ENCODE measurements around the gene RGS12.

The RGS12 gene

DNA sequence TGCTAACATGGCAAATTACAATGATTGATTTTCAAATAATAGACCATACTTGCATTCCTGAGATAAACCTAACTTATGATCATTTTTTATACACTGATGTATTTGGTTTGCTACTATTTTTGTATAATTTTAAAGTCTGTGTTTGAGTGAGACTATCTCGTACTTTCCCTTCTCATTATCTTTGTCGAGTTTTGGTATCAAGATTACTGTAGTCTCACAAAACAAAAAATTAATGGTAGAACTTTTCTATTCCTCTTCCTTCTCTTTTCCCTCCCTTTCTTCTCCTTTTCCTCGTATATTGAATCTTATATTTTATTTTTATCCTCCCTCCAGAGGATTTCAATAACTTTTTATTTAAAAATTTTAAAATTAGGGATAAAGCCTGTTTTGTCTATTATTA, 41.5 kb downstream of the RGS12 start:
- H4K8ac ChIP-seq (ENCODE audit: low read depth, low read length) = no peak overlapping the region
- H3K23ac ChIP-seq (ENCODE audit: low read length) = no peak overlapping the region
- H3K4me1 ChIP-seq (ENCODE audit: control insufficient read depth in 1 of 2, insufficient read depth in 2 of 2, low read length in 2 of 2) = no peaks in the 10 kb centered on the region
- no peak overlapping the region for H4K12ac ChIP-seq (ENCODE audit: low read depth, low read length)
- no peak overlapping the region for H3K9ac ChIP-seq (ENCODE audit: low read length)
- no CpG with 5 or more reads among the region's 3 CpGs for WGBS (ENCODE audit: extremely low coverage, insufficient coverage, insufficient read length)
- no peak overlapping the region for H2BK120ac ChIP-seq (ENCODE audit: insufficient read depth, low read length, poor library complexity)
- no peak for DNase-seq
- H3K4me2 ChIP-seq (ENCODE audit: low read length) = no peak overlapping the region
- H3K79me2 ChIP-seq (ENCODE audit: control insufficient read depth, insufficient read depth, low read length, poor library complexity) = no peaks in the 10 kb centered on the region
- no peak overlapping the region for H2AFZ ChIP-seq (ENCODE audit: insufficient read depth, low read length, poor library complexity)
- H3K14ac ChIP-seq (ENCODE audit: low read length) = no peak overlapping the region
- H3K4ac ChIP-seq (ENCODE audit: low read depth, low read length) = no peak overlapping the region
- H3K9me3 ChIP-seq (ENCODE audit: insufficient read depth, low read depth, low read length) = no peaks in the 10 kb centered on the region
- H3K79me1 ChIP-seq (ENCODE audit: low read length) = no peaks in the 10 kb centered on the region
- no peak overlapping the region for H3K27ac ChIP-seq (ENCODE audit: low read depth, low read length)
- no peak overlapping the region for H2BK12ac ChIP-seq (ENCODE audit: low read length)
- no peaks in the 10 kb centered on the region for H3K27me3 ChIP-seq (ENCODE audit: insufficient read depth, low read length)
- no peak overlapping the region for H2AK5ac ChIP-seq (ENCODE audit: low read length)
- H2BK5ac ChIP-seq (ENCODE audit: low read depth, low read length, poor library complexity) = no peak overlapping the region
- no peak overlapping the region for H3K18ac ChIP-seq (ENCODE audit: low read length)
- no peak overlapping the region for H3K4me3 ChIP-seq (ENCODE audit: low read depth, low read length)
- no peaks in the 10 kb centered on the region for H3K36me3 ChIP-seq (ENCODE audit: control insufficient read depth in 1 of 2, insufficient read depth in 2 of 2, low read length in 2 of 2)
- H4K91ac ChIP-seq (ENCODE audit: low read depth, low read length) = no peak overlapping the region

DNA sequence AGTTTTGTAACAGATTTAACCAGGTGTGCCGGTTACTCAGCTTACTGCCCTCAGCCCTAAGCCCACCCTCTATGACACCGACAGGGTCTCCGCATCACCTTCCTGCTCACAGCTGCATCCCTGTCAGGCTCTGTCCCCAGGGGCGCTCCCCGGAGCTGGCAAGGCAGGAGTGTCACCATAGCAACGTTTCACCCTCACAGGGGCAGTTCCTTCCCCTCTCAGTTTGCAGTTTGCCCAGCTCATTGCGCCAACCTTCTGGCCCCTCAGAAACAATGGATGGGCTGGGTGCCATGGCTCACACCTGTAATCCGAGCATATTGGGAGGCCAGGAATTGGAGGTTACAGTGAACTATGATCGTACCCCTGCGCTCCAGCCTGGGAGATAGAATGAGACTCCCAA, 42.6 kb downstream of the RGS12 start:
- Histone ChIP-seq H4K12ac (ENCODE audit: low read depth, low read length) (no peak overlapping the region), H3K27me3 (ENCODE audit: insufficient read depth, low read length) (no peaks in the 10 kb centered on the region), H3K14ac (ENCODE audit: low read length) (no peak overlapping the region), H3K36me3 (ENCODE audit: control insufficient read depth in 1 of 2, insufficient read depth in 2 of 2, low read length in 2 of 2) (no peaks in the 10 kb centered on the region), H3K9ac (ENCODE audit: low read length) (no peak overlapping the region), H3K4me1 (ENCODE audit: control insufficient read depth in 1 of 2, insufficient read depth in 2 of 2, low read length in 2 of 2) (no peaks in the 10 kb centered on the region), H3K4ac (ENCODE audit: low read depth, low read length) (no peak overlapping the region), H2AFZ (ENCODE audit: insufficient read depth, low read length, poor library complexity) (no peak overlapping the region), H3K18ac (ENCODE audit: low read length) (no peak overlapping the region), H3K4me2 (ENCODE audit: low read length) (no peak overlapping the region), H2AK5ac (ENCODE audit: low read length) (no peak overlapping the region), H2BK5ac (ENCODE audit: low read depth, low read length, poor library complexity) (no peak overlapping the region), H3K79me2 (ENCODE audit: control insufficient read depth, insufficient read depth, low read length, poor library complexity) (no peaks in the 10 kb centered on the region), H2BK12ac (ENCODE audit: low read length) (no peak overlapping the region), H3K9me3 (ENCODE audit: insufficient read depth, low read depth, low read length) (no peaks in the 10 kb centered on the region), H3K27ac (ENCODE audit: low read depth, low read length) (no peak overlapping the region), H3K79me1 (ENCODE audit: low read length) (no peaks in the 10 kb centered on the region), H4K8ac (ENCODE audit: low read depth, low read length) (no peak overlapping the region), H3K23ac (ENCODE audit: low read length) (no peak overlapping the region), H4K91ac (ENCODE audit: low read depth, low read length) (no peak overlapping the region), H2BK120ac (ENCODE audit: insufficient read depth, low read length, poor library complexity) (no peak overlapping the region), H3K4me3 (ENCODE audit: low read depth, low read length) (no peak overlapping the region)
- no CpG with 5 or more reads among the region's 10 CpGs for WGBS (ENCODE audit: extremely low coverage, insufficient coverage, insufficient read length)
- no peak for DNase-seq

DNA sequence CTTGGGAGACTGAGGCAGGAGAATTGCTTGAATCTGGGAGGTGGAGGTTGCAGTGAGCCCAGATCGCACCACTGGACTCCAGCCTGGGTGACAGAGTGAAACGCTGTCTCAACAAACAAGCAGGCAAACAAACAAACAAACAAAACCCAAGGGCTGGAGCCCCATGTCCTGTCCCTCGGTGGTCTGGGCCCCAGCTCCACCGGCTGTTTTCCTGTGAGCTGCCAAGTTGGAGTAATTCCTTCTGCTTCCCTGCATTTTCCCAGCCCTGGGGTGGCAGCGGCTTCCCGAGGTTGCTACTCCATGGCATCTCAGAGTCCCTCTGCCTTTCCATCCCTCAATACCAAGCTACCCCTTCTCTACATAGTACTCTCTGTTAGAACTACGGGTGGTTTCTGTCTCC, 43.2 kb downstream of the RGS12 start:
- no peak overlapping the region for H4K12ac ChIP-seq (ENCODE audit: low read depth, low read length)
- no peak overlapping the region for H3K4me2 ChIP-seq (ENCODE audit: low read length)
- no peak overlapping the region for H2BK120ac ChIP-seq (ENCODE audit: insufficient read depth, low read length, poor library complexity)
- H4K91ac ChIP-seq (ENCODE audit: low read depth, low read length) = no peak overlapping the region
- H2AFZ ChIP-seq (ENCODE audit: insufficient read depth, low read length, poor library complexity) = no peak overlapping the region
- H3K27ac ChIP-seq (ENCODE audit: low read depth, low read length) = no peak overlapping the region
- H4K8ac ChIP-seq (ENCODE audit: low read depth, low read length) = no peak overlapping the region
- whole genome bisulfite sequencing (ENCODE audit: extremely low coverage, insufficient coverage, insufficient read length) = no CpG with 5 or more reads among the region's 7 CpGs
- no peak overlapping the region for H2AK5ac ChIP-seq (ENCODE audit: low read length)
- H2BK12ac ChIP-seq (ENCODE audit: low read length) = no peak overlapping the region
- no peaks in the 10 kb centered on the region for H3K36me3 ChIP-seq (ENCODE audit: control insufficient read depth in 1 of 2, insufficient read depth in 2 of 2, low read length in 2 of 2)
- H3K79me2 ChIP-seq (ENCODE audit: control insufficient read depth, insufficient read depth, low read length, poor library complexity) = no peaks in the 10 kb centered on the region
- no peak overlapping the region for H3K9ac ChIP-seq (ENCODE audit: low read length)
- H3K79me1 ChIP-seq (ENCODE audit: low read length) = no peaks in the 10 kb centered on the region
- no peaks in the 10 kb centered on the region for H3K27me3 ChIP-seq (ENCODE audit: insufficient read depth, low read length)
- H3K4me3 ChIP-seq (ENCODE audit: low read depth, low read length) = no peak overlapping the region
- H3K18ac ChIP-seq (ENCODE audit: low read length) = no peak overlapping the region
- no peak for DNase-seq
- no peaks in the 10 kb centered on the region for H3K4me1 ChIP-seq (ENCODE audit: control insufficient read depth in 1 of 2, insufficient read depth in 2 of 2, low read length in 2 of 2)
- H3K14ac ChIP-seq (ENCODE audit: low read length) = no peak overlapping the region
- no peak overlapping the region for H3K4ac ChIP-seq (ENCODE audit: low read depth, low read length)
- no peaks in the 10 kb centered on the region for H3K9me3 ChIP-seq (ENCODE audit: insufficient read depth, low read depth, low read length)
- H3K23ac ChIP-seq (ENCODE audit: low read length) = no peak overlapping the region
- H2BK5ac ChIP-seq (ENCODE audit: low read depth, low read length, poor library complexity) = no peak overlapping the region

DNA sequence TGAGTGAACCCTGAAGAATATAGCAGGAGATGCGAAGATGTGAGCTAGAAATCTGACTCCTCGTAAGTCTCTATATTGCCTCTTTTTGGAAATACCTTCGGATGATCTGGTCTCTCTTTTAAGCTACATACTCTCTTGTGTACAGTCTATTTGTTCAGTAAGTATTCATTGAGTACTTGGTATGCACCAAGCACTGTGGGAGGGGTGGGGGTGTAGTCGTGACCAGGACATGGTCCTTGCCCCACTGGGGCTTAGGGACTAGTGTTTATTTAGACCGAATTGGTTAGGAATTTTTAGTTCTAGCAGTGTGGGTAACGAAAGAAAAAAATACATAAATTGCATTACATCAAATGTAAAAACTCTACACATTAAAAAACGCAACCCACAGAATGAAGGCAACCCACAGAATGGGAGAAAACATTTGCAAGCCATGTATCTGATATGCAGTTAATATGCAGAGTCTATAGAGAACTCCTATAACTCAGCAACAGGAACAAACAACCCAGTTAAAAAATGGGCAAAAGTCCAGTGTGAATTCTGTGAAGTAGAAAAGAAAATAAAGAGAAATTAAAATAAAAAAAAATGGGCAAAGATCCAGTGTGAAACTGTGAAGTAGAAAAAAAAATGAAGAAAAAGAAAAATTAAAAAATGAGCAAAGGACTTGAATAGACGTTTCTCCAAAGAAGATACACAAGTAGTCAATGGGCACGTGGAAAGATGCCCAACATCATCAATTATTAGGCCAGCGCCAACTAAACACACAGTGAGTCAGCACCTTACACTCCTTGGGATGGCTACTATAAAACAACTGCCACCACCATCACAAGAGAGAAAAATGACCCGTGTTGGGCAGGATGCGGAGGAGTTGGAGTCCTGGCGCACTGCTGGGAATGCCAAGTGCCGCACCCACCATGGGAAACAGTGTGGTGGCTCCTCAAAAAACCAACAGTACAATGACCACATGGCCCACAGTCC, 43.8 kb downstream of the RGS12 start:
- Histone ChIP-seq H3K4me1 (ENCODE audit: control insufficient read depth in 1 of 2, insufficient read depth in 2 of 2, low read length in 2 of 2) (no peaks in the 10 kb centered on the region), H3K23ac (ENCODE audit: low read length) (no peak overlapping the region), H4K91ac (ENCODE audit: low read depth, low read length) (no peak overlapping the region), H4K8ac (ENCODE audit: low read depth, low read length) (no peak overlapping the region), H3K36me3 (ENCODE audit: control insufficient read depth in 1 of 2, insufficient read depth in 2 of 2, low read length in 2 of 2) (no peaks in the 10 kb centered on the region), H3K79me1 (ENCODE audit: low read length) (no peaks in the 10 kb centered on the region), H2AFZ (ENCODE audit: insufficient read depth, low read length, poor library complexity) (no peak overlapping the region), H3K18ac (ENCODE audit: low read length) (no peak overlapping the region), H2BK120ac (ENCODE audit: insufficient read depth, low read length, poor library complexity) (no peak overlapping the region), H2BK12ac (ENCODE audit: low read length) (no peak overlapping the region), H3K4me3 (ENCODE audit: low read depth, low read length) (no peak overlapping the region), H4K12ac (ENCODE audit: low read depth, low read length) (no peak overlapping the region), H2BK5ac (ENCODE audit: low read depth, low read length, poor library complexity) (no peak overlapping the region), H3K14ac (ENCODE audit: low read length) (no peak overlapping the region), H3K9me3 (ENCODE audit: insufficient read depth, low read depth, low read length) (no peaks in the 10 kb centered on the region), H3K4ac (ENCODE audit: low read depth, low read length) (no peak overlapping the region), H3K27ac (ENCODE audit: low read depth, low read length) (no peak overlapping the region), H3K27me3 (ENCODE audit: insufficient read depth, low read length) (no peaks in the 10 kb centered on the region), H3K9ac (ENCODE audit: low read length) (no peak overlapping the region), H3K79me2 (ENCODE audit: control insufficient read depth, insufficient read depth, low read length, poor library complexity) (no peaks in the 10 kb centered on the region), H3K4me2 (ENCODE audit: low read length) (no peak overlapping the region), H2AK5ac (ENCODE audit: low read length) (no peak overlapping the region)
- whole genome bisulfite sequencing (ENCODE audit: extremely low coverage, insufficient coverage, insufficient read length) = no CpG with 5 or more reads among the region's 14 CpGs
- DNase-seq = no peak

All from trophoblast cell (in vitro differentiated cells and primary cell).